GM18508 (cell line): ENCODE measurements around the gene TBX5.

Source experiments
- ATAC-seq: cut with Tn5 transposase; IDR thresholded peaks from one replicate; pipeline ENCODE4 v1.9.1; 2021; ENCODE audit warnings: moderate number of reproducible peaks; ENCODE audit not compliant: insufficient read depth, unreplicated experiment

Gene TBX5

DNA sequence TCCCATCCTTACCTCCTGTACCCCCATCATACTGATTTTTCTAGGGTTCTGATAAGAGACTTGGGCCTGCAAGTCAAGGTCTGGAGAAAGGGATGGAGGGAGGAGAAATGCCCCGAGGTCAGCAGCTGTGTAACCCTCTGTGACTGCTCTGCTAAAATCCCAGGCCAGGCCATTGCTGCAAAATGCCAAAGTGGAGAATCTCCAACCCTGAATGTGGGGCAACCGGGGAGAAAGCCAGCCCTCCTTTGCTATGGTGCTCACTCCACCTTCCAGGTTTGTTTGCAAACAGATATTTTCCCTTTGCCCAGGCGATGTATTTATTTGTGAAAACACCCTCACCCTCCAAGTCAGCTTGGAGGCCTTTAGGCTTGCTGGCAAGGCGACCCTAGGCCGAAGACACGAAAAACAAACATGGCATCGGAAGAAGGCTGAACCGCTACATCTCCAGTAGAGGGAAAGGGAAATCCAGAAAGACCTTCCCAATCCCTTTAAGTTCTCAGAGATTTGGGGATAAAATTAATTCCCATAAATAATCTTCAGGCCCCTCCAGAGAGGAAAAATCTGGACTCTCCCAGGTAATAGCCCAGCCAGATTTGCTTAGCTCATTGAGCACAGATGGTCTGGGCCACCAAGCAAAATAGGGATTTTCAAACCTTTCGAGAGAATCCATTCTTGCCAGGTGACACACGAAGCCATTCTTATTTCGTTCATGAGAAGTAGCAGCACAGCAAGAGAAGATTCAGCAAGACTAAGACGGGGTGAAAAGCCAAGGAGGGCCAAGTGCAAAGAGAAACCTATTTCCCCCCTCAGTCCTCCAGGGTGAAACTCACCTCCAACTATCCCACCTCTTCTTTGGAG is 1.3 kb upstream of the TBX5 start:
- ATAC-seq, result no peak

- ATAC-seq, result no peak
Measured at GRCh38 chr12:114406316-114406983, 506 bp upstream of the TBX5 start.

GRCh38 chr12:114404926-114405518 is 922 bp downstream of the TBX5 start:
- no peak for ATAC-seq

- no peak for ATAC-seq
Measured at GRCh38 chr12:114404083-114404925, 1.6 kb downstream of the TBX5 start.

DNA sequence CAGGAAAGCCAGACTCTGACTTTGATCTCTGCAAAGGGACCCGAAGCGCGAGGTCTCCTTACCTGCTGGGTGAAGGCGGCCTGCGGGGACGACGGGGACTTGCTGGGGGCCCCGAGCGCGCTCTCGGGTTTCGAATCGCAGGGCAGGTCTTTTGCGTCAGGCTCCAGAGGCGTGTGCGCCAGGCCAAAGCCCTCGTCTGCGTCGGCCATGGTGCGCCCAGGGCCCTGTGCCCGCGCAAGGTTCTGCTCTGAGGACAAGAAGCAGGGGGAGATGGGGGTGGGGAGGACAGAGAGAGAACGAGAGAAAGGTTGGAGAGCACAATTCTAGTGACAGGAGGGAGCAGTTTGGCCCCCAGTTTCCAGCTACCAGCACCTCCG is 2.3 kb downstream of the TBX5 start:
- no peak for ATAC-seq

GRCh38 chr12:114403011-114403689 is 2.8 kb downstream of the TBX5 start:
- no peak for ATAC-seq

DNA sequence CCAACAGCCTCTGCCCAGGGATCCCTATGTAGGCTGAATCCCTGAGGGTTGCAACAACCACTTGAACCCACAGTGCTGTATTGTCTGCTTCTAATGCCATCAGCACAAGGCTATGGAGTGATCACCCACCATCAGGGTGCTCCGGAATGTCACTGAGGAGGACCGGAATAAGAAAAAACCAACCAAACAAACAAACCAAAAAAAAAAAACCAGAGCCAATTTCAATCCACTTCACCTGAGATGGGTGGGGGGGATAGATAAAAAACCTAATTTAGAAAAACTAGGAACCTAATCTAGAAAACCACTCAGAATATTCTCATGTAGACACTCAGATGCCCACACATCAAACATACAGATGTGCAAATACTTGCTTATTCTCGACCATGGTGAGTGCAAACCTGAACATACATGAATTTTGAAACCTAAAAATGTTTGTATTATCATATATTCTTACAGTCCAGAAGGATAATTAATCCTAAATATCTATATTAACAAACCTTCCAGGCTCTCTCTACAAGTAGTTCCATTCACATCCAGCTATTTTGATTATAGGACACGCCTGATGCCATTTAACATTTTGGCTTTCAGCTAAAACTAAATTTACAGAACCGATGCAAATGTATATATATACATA is 3.7 kb downstream of the TBX5 start:
- no peak for ATAC-seq

DNA sequence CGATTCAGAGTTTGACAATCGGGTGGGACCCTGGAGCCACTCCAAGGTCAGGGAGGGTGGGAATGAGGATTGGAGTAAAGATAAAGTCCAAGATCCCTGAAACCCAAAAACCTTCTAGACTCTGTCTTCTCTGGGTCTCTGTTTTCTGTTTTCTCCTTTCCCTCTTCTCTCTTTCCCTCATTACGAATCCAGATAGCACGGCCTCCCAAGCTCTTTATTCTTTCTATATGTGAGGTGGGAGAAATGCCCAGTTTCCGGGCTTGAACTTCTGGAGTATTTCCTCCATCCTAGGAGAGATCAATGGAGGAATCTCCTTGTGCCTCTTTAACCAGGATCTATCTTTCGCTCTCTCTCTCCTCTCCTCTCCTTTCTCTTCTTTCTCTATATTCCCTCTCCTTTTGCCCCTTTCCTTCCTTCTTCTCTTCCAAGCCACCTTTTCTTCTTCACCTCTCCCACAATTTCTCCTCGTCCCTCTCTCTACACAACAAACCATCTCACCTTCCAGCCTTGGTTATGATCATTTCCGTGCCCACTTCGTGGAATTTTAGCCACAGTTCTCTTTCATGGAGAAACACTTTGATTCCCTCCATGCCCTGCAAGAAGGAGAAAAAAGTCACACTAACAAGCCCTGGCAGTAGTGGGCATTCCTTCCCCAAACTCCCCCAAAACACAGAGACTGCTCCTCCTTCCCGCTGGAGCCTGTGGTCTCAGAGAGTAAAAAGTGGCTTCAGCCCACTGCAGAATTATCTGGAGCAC is 4.4 kb downstream of the TBX5 start:
- ATAC-seq, result no peak

- no peak for ATAC-seq
Measured at GRCh38 chr12:114400925-114401324, 5.0 kb downstream of the TBX5 start.

DNA sequence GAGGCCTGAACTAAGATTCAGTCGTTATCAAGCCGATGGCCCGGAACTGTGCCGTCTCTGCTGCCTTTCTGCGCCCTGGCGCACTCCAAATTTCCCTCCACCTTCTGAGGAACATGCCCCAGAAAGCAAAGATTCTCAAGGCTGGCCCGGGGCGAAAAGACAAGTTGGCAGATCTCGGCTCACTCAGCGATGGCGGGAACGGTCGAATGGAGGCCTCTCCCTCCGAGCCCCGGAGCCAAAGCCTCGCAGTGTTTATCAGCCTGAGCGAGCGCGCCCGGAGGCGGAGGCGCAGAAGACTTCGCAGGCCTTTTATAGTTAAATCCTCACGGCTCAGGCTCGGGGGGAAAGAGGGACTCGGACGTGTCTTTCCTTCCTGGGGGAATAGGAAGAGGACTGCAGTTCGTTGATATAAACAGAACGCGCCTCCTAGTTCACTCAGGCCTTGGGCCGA is 5.6 kb downstream of the TBX5 start:
- ATAC-seq, result no peak

GRCh38 chr12:114399664-114400211 is 6.2 kb downstream of the TBX5 start:
- ATAC-seq, result no peak

GRCh38 chr12:114397978-114398881 is 7.7 kb downstream of the TBX5 start:
- no peak for ATAC-seq

GRCh38 chr12:114396869-114397719 is 8.8 kb downstream of the TBX5 start:
- no peak for ATAC-seq

- no peak for ATAC-seq
Measured at GRCh38 chr12:114396153-114396868, 9.6 kb downstream of the TBX5 start.

DNA sequence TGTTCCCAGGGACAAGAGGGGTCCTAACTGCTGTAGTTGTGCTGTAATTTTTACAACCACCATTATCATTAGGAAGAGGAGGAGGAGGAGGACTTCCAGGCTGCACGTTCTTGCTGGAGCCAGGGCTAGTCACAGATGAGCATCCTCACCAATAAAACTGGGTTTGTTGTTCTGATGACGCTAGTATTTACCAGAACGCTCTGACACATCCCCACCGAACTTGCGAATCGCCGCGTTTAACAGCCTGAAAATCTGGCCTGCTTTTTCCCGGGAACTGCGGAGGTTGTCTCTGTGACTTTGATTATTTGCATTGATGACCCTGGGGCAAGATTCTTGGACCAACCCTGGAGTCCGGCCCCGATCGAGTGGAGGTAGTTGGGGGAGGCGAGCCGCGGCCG is 10.2 kb downstream of the TBX5 start:
- no peak for ATAC-seq

- ATAC-seq, result no peak
Measured at GRCh38 chr12:114395233-114395632, 10.7 kb downstream of the TBX5 start.
